Embryonic facial prominence (tissue), 1 donor: ENCODE results near the gene IL27RA.
"Not testable (repeated sequence)": the region's sequence is repeated elsewhere in the genome, so short reads cannot be mapped to it uniquely, and the experiment has no call there.

Source experiments
- DNase-seq: peaks from one replicate; pipeline ENCODE4 v3.0.0-alpha.2; 2016; ENCODE audit errors: extremely low spot score

Gene IL27RA

DNA sequence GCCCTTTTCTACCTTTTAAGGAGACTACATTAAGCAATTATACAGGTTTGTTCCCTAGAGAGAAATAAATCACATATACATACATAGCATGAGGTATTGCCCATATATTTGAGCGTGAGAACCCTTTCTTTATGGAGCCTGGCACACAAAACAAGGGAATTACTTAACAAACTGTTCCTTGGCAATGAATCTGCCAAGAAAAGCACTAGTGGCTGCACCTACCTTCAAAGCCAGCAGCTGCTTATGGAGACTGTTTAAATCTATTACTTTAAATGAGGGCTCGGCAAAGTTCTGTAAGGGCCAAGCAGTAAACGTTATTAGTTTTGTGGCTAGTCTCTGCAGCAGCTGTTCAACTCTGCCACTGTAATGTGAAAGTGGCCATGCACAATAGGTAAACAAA, 32.5 kb upstream of the IL27RA start:
- DNase-seq, result no peak

DNA sequence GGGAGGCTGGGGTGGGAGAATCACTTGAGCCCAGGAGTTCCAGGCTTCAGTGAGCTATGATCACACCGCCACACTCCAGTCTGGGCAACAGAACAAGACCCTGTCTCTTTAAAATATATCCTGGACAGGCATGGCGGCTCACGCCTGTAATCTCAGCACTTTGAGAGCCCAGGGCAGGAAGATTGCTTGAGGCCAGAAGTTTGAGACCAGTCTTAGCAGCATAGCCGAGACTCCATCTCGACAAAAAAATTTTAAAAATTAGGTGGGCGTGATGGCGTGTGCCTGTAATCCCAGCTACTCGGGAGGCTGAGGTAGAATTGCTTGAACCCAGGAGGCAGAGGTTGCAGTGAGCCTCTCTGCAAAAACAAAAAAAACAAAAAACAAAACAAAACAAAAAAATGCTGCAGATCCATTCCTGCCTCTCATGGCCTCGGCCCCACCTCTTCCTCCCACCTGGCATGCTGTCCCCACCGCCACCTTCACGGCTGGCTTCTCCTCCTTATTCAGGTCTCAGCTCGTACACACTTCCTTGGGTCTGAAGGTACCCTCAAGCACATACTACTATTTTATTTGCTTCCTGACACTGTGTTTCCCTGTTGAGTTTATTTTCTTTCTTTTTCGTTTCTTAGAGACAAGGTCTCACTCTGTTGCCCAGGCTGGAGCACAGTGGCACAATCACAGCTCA, 30.7 kb upstream of the IL27RA start:
- DNase-seq, result no peak

DNA sequence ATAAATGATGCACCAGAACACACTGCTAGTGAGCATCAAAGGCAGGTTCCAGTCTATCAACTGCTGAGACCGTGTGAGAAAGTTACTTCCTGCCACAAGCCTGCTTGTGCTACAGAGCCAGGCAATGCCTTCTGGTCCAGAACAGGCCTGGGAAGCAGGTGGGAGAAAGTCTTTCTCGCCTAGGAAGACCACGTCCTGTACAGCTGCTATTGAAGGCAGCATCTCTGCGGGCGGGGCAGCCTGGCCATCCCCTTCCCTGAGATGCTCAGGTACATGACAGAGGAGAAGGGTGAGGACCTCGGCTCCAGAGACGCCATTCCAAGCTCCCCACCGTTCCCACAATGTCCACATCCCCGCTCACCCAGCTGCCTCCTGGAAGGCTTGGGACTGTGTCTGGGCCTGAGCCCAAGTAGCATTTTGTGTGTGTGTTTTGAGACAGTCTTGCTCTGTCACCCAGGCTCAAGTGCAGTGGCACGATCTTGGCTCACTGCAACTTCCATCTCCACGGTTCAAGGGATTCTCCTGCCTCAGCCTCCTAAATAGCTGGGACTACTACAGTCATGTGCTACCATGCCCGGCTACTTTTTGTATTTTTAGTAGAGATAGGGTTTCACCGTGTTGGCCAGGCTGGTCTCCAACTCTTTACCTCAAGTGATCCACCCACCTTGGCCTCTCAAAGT, 28.9 kb upstream of the IL27RA start:
- no peak for DNase-seq

DNA sequence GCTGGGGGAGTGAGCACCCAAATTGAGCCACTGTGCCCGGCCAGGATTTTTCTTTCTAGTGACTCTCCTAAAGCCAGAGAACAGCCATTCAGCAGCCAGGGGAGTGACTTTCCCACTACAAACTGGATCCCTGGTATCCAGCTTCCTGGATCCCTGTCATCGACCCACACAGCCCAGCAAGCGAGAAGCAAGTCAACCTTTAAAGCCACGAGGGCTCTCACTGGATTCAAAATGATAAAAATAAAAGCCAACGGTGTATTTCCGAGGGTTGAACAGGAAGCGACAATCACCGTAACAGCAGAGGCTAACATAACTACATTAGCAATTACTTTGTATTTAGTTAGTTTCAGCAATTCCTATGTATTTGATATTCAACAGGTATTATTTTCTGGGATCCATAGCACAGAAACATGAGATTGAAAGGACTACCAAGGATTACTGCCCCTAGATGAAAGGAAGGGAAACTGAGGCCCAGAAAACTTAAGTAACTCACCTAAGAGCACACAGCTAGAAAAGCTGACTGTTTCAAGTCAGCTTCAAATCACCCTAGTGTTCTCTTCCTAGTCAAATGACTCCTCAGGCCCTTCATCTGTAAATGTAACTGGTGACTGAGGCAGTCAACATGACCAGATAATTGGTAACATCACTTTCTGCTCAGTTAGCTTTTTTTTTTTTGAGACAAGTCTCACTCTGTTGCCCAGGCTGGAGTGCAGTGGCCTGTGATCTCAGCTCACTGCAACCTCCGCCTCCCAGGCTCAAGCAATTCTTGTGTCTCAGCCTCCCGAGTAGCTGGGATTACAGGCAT, 28.1 kb upstream of the IL27RA start:
- DNase-seq, result no peak

DNA sequence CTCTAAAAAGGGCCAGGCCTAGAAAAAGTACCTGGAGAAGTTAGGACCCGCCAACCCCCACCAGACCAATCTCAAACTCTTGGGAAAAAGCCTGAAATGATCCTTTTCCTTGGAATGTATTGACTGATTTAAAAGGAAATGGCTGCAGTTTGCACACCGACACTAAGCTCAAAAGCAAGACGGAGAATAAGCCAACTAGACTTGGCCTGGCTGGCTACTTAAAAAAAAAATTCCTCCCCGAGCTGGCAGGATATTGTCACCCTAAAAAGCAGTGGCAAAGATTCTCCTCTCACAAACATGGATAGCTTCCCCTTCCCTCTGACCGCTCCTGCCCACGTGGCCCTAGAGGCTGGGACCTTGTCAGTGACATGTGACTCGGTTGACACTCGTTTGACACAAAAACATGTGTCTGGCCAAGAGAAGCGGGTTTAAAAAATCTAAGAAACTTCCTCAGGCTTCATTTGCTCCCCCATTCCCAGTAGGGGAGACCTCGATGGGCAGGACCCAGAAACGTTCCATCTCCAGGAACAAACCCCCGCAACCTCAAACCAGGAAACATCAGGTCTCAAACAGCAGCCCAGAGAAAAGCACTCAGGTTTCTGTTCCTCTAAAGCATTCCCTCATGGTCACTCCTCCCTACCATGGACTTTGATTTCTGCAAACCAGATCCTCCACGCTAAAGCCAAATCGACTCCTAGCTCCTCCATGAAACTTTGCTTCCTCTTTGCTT, 26.8 kb upstream of the IL27RA start:
- no peak for DNase-seq

DNA sequence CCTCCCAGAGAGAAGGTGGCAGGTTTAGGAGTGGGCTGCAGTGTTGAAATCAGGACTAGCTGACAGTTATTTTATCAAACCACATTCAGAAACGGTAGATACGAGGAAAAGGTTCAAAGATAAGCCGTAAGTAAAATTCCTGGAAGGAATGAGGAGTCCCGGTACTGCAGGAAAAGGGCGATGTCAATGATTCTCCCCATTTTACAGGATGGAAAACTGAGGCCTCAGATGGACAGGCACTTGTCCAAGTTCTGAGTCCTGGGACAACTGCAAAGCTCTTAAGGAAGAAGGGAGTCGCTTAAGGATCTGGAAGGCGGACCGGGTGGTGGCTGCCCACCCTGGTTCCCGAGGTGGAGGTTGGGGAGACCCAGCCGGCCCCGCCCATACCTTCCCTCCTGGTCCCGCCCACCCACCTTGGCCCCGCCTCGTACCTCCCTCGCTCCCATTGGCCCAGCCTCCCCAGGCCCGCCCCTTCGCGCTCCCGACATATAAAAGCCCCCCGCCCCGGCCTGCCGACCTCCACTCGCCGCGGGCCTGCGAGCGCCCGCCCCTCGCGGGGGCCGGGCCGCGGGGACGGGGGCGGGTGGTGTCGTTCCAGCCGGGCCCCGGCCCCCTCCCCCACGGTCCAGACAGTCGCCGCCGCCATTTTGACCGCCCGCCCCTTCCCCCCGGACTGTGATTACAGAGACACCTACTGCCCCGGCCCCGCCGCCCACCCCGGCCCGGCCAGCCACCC, 26.0 kb upstream of the IL27RA start:
- peak; percentile 87 for DNase-seq

DNA sequence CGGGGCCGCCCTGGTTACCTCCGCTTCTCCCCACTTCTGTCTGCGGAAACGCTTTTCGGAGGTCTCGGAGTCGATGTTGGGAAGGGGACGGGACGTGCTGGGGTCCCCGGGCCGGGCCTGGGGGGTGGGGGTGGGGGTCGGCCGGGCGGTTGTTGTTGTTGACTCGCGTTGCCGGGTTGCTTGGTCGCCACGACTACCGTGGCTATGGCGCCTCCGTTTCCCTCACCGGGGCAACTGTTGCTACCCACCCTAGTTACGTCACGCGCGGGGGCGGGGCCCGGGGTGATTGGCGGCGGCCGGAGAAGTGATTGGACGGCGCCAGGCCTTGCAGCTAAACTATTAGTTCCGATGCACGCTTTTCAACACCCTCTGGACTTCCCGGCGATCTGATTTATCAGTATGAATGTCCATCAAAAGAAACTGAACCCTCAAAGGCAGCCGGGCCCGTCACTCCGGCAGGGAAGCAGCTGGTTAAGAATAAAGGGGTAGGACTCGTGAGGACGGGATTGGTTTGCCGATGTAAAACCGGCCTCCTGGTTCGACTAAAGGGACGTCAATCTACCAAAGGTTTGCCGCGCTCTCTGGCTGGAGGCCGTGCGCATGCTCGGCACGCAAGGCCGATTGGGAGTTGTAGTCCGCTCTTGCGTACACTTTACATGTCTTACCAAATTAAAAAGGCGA, 25.3 kb upstream of the IL27RA start, which contains the start of gene RFX1:
Gene RFX1 (minus strand): TSS at position 236 of the 681 bp plus-strand sequence. CDS start 12,477 bp downstream, outside the sequence.
- DNase-seq, result peak; percentile 100

DNA sequence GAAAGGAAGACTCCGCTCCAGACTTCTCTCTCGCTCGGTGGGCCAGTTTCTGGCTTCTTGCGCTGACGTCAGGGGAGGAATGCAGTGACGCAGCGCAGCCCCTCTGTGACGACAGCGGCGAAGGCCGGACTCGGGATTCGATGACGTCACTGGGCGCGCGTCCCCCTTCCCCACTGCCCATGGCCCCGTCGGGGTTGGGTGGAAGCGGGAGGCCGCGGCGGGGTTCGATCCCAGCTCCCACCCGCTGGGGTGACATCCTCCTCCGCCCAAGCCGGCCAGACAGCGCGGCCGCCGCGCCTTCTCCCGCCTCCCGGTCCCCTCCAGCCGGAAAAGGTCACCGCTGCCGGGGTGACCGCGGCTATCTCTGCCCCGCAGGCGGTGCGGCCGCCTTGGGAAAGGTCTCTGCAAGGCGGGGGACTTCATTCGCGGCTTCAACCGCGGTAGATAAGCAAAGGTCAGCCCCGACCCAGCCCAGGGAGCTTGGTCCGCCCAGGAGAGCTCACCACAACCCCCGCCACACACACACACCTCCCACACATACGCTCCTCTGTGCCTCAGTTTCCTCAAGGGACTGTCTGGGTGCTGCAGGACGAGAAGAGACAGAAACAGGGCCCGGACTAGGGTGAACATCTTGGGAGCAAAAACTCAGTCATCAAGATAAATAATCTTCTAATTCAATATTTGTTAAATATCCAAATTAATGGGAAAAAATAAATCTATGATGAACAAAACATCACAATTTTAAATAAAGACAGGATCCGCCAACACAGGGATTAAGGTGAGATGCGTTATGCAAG, 24.6 kb upstream of the IL27RA start:
- no peak for DNase-seq

DNA sequence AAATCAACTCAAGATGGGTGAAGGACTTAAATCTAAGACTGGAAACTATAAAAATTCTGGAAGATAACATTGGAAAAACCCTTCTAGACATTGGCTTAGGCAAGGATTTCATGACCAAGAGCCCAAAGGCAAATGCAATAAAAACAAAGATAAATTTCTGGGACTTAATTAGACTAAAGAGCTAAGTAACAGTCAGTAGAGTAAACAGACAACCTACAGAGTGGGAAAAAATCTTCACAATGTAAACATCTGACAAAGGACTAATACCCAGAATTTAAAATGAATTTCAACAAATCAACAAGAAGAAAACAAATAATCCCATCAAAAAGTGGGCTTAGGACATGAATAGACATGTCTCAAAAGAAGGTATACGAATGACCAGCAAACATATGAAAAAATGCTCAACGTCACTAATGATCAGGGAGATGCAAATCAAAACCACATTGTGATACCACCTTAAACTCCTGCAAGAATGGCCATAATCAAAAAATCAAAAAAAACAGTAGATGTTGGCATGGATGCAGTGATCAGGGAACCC, 19.1 kb upstream of the IL27RA start:
- DNase-seq, result no peak

DNA sequence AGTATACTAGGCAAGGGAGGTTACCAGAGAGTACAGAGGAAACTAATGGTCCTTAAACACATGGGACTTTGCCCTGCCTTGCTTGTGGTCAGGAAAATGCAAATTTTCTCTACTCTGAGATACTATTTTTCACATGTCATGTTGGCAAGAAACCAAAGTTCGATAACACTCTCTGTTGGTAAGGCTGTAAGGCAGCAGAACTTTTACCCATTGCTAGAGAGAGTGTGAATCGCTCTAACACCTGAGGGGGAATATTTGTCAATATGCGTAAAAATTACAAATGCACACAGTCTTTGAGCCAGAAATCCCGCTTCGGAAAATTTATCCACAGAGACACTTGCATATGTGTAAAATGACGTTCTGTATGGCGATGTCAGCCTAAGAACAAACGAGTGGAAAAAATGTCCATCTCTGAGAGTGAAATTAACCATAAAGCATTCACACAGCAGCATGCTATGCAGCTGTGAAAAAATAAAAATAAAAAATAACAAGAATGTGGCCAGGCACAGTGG, 16.0 kb upstream of the IL27RA start:
- DNase-seq, result no peak

DNA sequence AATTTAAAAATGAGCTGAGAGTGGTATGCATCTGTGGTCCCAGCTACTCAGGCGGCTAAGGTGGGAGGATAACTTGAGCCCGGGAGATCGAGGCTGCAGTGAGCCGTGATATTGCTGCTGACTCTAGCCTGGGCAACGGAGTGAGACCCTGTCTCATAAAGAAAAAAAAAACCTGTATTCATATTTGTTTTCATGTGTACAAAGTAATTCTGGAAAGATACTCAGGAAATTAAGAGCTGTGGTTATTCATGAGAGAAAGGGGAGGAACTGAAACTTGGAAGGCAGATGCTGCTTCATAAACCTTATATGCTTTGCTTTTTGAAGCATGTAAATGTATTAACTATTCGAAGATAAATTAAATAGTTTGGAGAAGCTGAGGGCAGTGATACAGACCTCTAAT, 12.5 kb upstream of the IL27RA start:
- no peak for DNase-seq

DNA sequence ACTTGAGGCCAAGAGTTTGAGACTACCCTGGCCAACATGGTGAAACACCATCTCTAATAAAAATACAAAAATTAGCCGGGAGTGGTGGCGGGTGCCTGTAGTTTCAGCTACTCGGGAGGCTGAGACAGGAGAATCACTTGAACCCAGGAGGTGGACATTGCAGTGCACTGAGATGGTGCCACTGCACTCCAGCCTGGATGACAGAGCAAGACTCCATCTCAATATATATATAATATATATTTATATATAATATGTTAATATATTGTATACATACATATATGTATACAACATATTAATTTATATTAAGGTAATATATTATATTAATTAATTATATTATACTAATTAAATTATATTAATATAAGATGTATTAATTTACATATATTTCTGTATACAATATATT, 11.8 kb upstream of the IL27RA start:
- not testable (repeated sequence) for DNase-seq

DNA sequence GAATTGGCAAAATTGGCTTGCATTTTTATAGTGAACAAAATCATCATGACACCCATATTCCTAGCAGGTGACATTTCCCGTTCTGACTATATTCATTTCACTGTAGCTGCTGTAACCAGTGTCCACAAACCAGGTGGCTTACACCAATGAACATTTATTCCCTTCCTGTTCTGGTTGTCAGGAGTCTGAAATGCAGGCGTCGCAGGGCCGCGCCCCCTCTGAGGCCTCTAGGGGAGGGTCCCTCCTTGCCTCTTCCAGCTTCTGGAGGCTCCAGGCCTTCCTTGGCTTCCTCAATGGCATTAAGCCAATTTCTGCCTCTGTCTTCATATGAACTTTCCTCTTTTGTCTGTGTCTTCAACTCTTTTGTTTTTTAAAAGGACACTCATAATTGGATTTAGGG, 10.1 kb upstream of the IL27RA start:
- DNase-seq, result no peak

DNA sequence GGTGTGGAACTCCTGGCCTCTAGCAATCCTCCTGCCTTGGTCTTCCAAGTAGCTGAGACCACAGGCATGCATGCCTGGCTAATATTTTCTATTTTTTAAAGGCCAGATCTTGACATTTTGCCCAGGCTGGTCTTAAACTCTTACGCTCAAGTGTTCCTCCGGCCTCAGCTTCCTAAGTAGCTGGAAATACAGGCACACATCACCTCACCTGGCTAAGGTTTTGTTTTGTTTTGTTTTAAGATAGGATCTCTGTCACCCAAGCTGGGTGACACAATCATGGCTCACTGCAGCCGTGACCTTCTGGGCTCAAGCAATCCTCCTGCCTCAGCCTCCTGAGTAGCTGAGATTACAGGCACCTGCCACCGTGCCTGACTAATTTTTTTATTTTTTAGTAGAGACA, 9.1 kb upstream of the IL27RA start:
- no peak for DNase-seq

DNA sequence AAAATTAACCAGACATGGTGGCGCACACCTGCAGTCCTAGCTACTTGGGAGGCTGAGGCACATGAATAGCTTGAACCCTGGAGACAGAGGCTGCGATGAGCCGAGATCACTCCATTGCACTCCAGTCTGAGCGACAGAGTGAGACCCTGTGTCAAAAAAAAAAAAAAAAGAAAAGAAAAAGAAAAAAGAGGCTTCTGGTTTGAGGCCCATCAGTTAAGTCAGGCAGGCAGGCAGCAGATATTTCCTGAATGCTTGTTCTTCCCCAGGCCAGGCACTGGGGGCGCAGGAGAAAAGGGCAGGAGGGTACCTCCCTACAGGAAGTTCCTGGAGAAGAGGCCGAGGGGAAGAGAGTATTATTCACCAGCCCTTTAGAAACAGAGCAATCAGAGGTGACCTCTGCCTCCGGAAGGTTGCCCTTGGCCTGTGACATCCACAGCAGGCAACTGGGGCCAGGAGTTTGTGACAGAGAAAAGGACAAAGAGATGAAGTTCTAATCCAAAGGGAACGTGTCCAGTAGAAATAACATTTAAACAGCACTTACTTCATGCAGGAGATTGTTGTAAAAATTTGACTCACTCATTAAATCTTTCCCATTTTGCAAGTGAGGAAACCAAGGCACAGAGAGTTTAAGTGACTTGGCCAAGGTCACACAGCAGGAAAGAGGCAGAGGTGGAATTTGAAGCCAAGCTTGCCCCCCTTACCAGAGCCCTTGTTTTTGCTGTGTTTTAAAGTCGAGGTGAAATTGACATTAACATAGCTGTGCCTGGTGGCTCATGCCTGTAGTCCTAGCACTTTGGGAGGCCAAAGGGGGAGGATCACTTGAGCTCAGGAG, 7.9 kb upstream of the IL27RA start:
- no peak for DNase-seq

DNA sequence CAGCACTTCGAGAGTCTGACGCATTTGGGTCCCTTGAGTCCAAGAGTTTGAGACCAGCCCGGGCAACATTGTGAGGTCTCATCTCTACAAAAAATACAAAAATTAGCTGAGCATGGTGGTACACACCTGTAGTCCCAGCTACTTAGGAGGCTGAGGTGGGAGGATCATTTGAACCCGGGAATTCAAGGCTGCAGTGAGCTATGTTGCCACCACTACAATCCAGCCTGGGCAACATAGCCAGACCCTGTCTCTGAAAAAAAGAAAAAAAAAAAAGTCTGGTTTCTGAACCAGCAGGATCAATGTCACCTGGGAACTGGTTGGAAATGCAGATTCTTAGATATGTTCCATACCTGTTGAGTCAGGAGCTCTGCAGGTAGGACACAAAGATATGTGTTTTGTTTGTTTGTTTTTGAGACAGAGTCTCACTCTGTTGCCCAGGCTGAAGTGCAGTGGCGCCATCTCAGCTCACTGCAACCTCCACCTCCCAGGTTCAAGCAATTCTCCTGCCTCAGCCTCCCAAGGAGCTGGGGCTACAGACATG, 4.8 kb upstream of the IL27RA start:
- DNase-seq, result not testable (repeated sequence)

DNA sequence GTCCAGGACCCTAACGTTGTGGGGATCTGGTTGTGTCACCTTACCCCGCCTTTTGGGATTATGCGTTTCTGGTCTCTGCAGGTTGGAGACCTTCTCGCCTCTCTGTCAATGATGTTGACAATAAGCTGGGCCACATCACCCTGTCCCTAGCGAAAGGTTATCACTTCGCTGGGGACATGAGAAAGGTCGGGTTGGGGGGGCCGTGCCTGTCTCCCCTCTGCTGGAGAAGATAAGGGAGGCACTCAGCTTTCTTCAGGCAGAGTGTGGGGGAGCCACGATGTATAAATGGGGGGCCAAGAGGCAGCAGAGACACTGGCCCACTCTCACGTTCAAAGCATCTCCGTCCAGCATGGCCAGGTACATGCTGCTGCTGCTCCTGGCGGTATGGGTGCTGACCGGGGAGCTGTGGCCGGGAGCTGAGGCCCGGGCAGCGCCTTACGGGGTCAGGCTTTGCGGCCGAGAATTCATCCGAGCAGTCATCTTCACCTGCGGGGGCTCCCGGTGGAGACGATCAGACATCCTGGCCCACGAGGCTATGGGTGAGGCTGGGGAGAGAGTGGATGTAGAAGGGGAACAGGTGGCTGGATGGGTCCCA, 3.6 kb upstream of the IL27RA start, which contains the start of gene RLN3:
Gene RLN3 (plus strand): TSS at position 293 of the 595 bp plus-strand sequence. CDS start 57 bp downstream, at position 350.
- DNase-seq, result no peak

DNA sequence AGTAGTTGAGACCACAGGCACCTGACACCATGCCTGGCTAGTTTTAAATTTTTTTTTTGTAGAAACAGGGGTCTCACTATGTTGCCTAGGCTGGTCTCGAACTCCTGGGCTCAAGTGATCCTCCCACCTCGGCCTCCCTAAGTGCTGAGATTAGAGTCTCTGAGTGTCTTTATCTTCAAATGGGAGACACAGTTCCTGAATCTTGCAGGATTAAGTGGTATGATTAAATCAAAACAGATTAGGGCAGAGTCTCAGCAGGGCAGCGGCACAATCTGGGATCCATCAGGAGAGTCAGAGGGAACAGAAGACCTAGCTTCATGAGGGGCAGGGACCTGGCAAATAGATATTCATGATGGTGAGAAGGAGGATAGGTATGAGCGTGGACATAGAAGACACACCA, 2.7 kb upstream of the IL27RA start:
- no peak for DNase-seq
